ENCODE measurements around the gene ATP8B4. TPM values are rescaled to one million over a fixed set of nuclear protein-coding genes. Genes with fewer than 3 reads are reported as not detected.

The ATP8B4 gene
- total RNA-seq, 4 donors from 2014 or later, result 5.2 to 24.3 (median 7.6) TPM

GRCh38 chr15:49984436-49984835 is 134.6 kb downstream of the ATP8B4 start:
- Histone ChIP-seq H3K4me1 (peaks cover 9% of the 10 kb centered on the region in 2 donors), H3K4me3 (replicated peaks in 1 of 3) (no peak overlapping the region), H3K27ac (no peak overlapping the region), H3K9me3 (no peaks in the 10 kb centered on the region), H3K27me3 (no peaks in the 10 kb centered on the region), H3K36me3 (no peaks in the 10 kb centered on the region)
- WGBS, 2 donors, result 70 to 80% methylated on average over 2 of the region's 2 CpGs
- no peak for DNase-seq
- TF ChIP-seq CTCF (IDR thresholded peaks at IDR 0.05) (no peak), POLR2A (IDR thresholded peaks at IDR 0.05) (no peak)
- intact Hi-C loops (cut with DNase I), result no loop called here

- no peaks in the 10 kb centered on the region for H3K27me3 ChIP-seq
- no peak for DNase-seq
- no peak for TF ChIP-seq POLR2A (IDR thresholded peaks at IDR 0.05)
- no peak for TF ChIP-seq CTCF (IDR thresholded peaks at IDR 0.05)
- no peak overlapping the region for H3K27ac ChIP-seq
- no peaks in the 10 kb centered on the region for H3K4me1 ChIP-seq
- intact Hi-C loops (cut with DNase I), result no loop called here
- no peaks in the 10 kb centered on the region for H3K9me3 ChIP-seq
- no peak overlapping the region for H3K4me3 ChIP-seq (replicated peaks in 1 of 3)
- 89 to 90% methylated on average over 3 of the region's 3 CpGs for WGBS, 2 donors
- H3K36me3 ChIP-seq, result no peaks in the 10 kb centered on the region
Measured at GRCh38 chr15:49982584-49982983, 136.4 kb downstream of the ATP8B4 start.

- Histone ChIP-seq H3K36me3 (no peaks in the 10 kb centered on the region), H3K27ac (no peak overlapping the region), H3K9me3 (no peaks in the 10 kb centered on the region), H3K27me3 (no peaks in the 10 kb centered on the region), H3K4me1 (peaks cover 0 to 3% of the 10 kb centered on the region in 2 donors), H3K4me3 (replicated peaks in 1 of 3) (no peak overlapping the region)
- TF ChIP-seq CTCF (IDR thresholded peaks at IDR 0.05), result no peak
- TF ChIP-seq POLR2A (IDR thresholded peaks at IDR 0.05), result no peak
- intact Hi-C loops (cut with DNase I), result no loop called here
- whole genome bisulfite sequencing, 2 donors, result 94 to 97% methylated on average over 2 of the region's 2 CpGs
- no peak for DNase-seq
Measured at GRCh38 chr15:49979705-49980382, 139.2 kb downstream of the ATP8B4 start.

- H3K36me3 ChIP-seq, result no peaks in the 10 kb centered on the region
- no peaks in the 10 kb centered on the region for H3K27me3 ChIP-seq
- intact Hi-C loops (cut with DNase I), result no loop called here
- TF ChIP-seq POLR2A (IDR thresholded peaks at IDR 0.05) (no peak), CTCF (IDR thresholded peaks at IDR 0.05) (no peak)
- H3K4me3 ChIP-seq (replicated peaks in 1 of 3), result no peak overlapping the region
- DNase-seq, result no peak
- H3K4me1 ChIP-seq, result peaks cover 0 to 3% of the 10 kb centered on the region in 2 donors
- H3K27ac ChIP-seq, result no peak overlapping the region
- 47 to 67% methylated on average over 2 of the region's 2 CpGs for WGBS, 2 donors
- no peaks in the 10 kb centered on the region for H3K9me3 ChIP-seq
Measured at GRCh38 chr15:49978121-49978520, 140.9 kb downstream of the ATP8B4 start.

GRCh38 chr15:49977306-49977705 is 141.7 kb downstream of the ATP8B4 start:
- no peak overlapping the region for H3K27ac ChIP-seq

More at GRCh38 chr15:49977306-49977705, 141.7 kb downstream of the ATP8B4 start:
- WGBS, 2 donors, result 43 to 55% methylated on average over 1 of the region's 1 CpG
- TF ChIP-seq POLR2A (IDR thresholded peaks at IDR 0.05) (no peak), CTCF (IDR thresholded peaks at IDR 0.05) (no peak)
- intact Hi-C loops (cut with DNase I), result no loop called here
- Histone ChIP-seq H3K4me3 (replicated peaks in 1 of 3) (no peak overlapping the region), H3K4me1 (peaks cover 0 to 3% of the 10 kb centered on the region in 2 donors), H3K36me3 (no peaks in the 10 kb centered on the region), H3K27me3 (no peaks in the 10 kb centered on the region), H3K9me3 (no peaks in the 10 kb centered on the region)
- no peak for DNase-seq

All from thyroid gland (tissue), 4 donors.